HG03097 (cell line): ENCODE results near the gene ARHGDIG.
"Not testable (repeated sequence)": the region's sequence is repeated elsewhere in the genome, so short reads cannot be mapped to it uniquely, and the experiment has no call there.

Experiments used
- ATAC-seq: cut with Tn5 transposase; IDR thresholded peaks from one replicate; pipeline ENCODE4 v1.9.1; 2021; ENCODE audit not compliant: unreplicated experiment, low FRiP score

ARHGDIG gene

GRCh38 chr16:322476-323143 lies 42.2 kb downstream of the ARHGDIG start:
- no peak for ATAC-seq

- no peak for ATAC-seq
Measured at GRCh38 chr16:324201-324450, 43.7 kb downstream of the ARHGDIG start.

- ATAC-seq = peak; percentile 47
Measured at GRCh38 chr16:324451-325334, 44.3 kb downstream of the ARHGDIG start.

- no peak for ATAC-seq
Measured at GRCh38 chr16:325375-326145, 45.2 kb downstream of the ARHGDIG start.

- ATAC-seq = no peak
Measured at GRCh38 chr16:330741-331140, 50.4 kb downstream of the ARHGDIG start.

GRCh38 chr16:331181-331814 lies 50.9 kb downstream of the ARHGDIG start:
- ATAC-seq = not testable (repeated sequence)
